GM21717 (cell line): ENCODE data around the gene RBM39.
"Not testable (repeated sequence)": the region's sequence is repeated elsewhere in the genome, so short reads cannot be mapped to it uniquely, and the experiment has no call there.

Source experiments
- ATAC-seq: cut with Tn5 transposase; IDR thresholded peaks from one replicate; pipeline ENCODE4 v1.9.1; 2021; ENCODE audit warnings: mild to moderate bottlenecking, moderate library complexity; ENCODE audit not compliant: unreplicated experiment

The RBM39 gene

DNA sequence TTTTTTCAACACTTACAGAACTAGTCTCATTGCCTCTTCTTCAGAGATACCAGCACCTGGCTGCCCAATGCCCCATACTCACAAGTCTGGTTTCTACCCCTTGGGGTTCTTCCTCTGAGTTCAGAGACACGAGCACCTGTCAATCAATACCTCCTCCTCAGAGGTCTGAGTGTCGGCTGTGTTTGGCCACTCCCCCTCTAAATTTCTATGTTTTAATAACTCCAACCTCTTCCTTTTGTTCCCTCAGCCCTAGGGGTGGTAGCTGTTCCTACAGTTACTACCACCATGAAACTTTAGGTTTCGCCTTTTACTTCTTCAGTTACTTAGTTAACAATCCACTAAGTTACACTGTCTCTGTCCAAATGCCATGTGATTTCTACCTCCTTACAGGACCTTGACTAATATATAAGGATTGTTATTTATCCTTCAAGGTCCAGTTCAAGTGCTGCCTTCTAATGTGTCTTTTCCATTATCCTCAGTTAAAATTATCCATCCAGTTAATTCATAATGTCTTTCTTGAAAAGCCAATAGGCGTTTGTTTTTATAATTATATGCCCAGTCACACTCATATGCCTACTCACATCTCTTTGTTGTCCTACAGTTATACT is 15.1 kb upstream of the RBM39 start:
- ATAC-seq, result no peak

GRCh38 chr20:35756404-35756803 is 14.3 kb upstream of the RBM39 start:
- no peak for ATAC-seq

DNA sequence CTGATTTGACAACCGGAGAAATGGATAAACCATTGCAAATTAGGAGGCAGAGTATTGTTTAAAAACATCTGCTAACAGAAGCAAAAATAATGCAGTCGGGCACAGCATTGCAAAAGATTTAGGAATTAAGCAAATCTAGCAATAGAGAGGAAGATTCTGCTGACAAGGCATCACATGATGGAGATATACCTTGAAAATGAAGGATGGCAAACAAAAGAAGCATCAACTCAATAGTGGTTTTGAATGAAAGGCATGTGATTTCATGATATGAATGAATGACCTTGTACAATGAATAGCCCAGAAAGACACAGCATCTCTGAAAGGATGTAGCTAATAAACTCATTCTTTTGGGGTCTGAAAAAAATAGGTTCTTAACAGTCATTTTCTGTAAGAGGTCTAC is 8.6 kb upstream of the RBM39 start:
- ATAC-seq, result no peak

GRCh38 chr20:35744492-35744841 is 2.4 kb upstream of the RBM39 start:
- ATAC-seq, result not testable (repeated sequence)

DNA sequence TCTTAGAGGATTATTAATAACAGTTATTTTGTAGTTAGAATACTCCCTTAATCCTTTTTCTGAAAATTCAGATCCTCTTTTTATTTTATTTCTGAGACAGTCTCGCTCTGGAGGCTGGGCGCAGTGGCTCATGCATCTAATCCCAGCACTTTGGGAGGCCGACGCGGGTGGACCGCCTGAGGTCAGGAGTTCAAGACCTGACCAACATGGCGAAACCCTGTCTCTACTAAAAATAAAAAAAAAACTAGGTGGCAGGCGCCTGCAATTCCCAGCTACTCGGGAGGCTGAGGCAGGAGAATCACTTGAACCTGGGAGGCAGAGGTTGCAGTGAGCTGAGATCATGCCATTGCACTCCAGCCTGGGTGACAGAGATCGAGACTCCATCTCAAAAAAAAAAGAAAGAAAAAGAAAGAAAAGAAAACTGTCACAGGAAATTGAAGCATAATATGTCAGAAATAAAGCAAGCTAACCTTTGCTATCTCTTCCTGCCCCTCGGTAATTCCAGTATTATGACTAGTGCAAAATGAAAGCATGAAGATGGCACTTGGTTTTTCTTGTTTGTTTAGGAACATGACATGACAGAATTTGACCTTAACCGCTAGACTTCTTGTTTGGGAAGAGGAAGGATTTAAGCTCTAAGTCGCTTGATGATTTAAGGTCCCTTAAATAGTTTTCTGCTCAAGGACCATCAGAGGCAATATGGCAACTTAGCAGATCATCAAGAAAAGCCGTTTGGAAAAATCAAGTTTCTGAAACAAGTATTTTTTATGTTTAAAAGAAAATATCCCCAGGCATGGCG is 1.8 kb upstream of the RBM39 start:
- ATAC-seq, result no peak

- no peak for ATAC-seq
Observed at GRCh38 chr20:35742741-35743523, 872 bp upstream of the RBM39 start.

GRCh38 chr20:35739294-35740163 is 2.5 kb downstream of the RBM39 start:
- ATAC-seq, result no peak

DNA sequence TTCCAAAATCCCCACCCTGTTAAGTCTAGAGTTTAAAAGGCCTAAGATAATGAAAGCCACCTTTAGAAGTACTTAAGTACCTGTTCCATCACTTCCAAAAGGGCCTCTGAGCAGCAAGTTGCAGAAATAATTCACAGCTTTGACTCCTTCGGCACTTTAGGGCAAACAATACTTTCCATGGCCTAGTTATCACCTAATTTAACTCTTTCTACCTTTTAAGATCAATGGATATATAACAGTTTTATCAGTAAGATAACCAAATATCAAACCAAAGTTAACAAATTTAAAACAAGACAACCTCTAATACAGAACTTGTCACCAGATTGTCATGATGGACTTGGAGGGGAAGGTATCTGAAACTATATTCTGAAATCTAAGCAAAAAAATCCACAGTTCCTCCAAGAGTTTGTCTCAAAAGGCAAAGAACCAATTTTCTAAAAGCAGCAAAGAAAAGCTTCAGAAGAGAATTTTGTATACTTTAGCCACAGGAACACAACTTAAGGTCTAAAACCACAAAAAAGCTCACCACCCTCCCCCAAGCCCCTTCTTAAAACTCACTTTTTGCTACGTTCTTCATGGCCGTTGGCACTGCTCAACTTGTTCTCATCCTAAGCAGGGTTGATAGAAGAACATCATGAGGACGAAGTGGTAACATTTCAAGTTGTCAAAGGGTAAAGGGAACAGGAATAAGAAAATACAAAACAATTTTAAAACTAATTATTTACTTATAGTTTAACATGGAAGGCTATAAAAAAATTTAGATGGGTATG is 3.5 kb downstream of the RBM39 start:
- ATAC-seq, result no peak

GRCh38 chr20:35737865-35738333 is 4.2 kb downstream of the RBM39 start:
- ATAC-seq, result no peak

- no peak for ATAC-seq
Observed at GRCh38 chr20:35735826-35736470, 6.1 kb downstream of the RBM39 start.

DNA sequence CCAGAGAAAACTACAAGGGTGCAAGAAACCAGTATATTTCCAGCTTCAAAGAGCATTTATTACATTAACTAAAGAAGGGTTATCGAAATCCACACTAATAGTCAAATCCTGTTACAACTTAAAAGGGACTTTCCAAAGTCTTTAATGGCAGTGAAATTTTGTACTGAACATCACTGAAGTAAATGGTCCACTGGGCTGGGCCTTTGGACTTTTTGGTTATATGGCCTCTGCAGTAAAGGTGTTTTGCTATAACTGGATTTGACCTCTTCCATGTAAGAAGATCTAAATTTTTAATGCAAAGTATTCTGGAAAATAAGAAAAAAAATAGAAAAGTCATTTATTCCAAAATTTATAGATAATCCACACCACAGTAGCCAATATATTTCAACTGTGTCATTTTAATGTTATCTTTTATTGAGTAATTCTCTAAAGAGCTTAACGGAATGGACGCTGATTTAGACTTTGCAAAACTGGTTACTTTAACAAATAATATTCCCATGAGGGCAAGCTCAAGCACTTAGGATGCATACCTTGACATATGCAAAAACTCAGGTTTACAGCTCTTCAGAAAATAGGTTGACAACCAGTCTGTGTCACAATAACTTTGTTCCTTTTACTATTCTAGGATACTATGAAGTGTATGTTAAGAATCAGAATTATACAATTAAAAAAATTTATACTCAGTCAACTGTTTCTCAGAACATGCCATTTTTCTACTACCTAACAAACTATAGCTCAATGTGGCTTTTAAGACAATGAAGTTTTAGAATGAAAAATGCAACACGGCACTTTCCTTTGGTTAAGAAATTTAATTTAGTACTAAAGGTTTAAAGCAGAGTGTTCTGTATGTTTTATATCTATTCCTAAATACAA is 7.0 kb downstream of the RBM39 start:
- no peak for ATAC-seq

GRCh38 chr20:35734374-35734773 is 7.7 kb downstream of the RBM39 start:
- ATAC-seq, result no peak

- ATAC-seq, result no peak
Observed at GRCh38 chr20:35732644-35732982, 9.4 kb downstream of the RBM39 start.

GRCh38 chr20:35731862-35732643 is 10.0 kb downstream of the RBM39 start:
- ATAC-seq, result no peak

DNA sequence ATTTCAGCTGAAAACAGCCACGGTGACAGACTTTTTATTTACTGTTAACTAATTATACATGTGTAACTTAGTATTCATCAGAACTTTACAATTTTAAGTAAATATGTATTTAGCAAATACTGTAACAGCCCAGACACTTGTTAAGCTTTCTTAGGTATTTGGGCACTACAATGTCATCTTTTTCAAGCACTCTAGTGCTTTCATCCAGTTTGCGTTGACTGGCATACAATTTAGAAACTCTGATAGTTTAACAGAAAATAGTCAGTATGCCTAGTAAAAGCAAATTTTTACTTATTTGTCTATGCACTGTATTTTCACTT is 10.6 kb downstream of the RBM39 start:
- no peak for ATAC-seq

DNA sequence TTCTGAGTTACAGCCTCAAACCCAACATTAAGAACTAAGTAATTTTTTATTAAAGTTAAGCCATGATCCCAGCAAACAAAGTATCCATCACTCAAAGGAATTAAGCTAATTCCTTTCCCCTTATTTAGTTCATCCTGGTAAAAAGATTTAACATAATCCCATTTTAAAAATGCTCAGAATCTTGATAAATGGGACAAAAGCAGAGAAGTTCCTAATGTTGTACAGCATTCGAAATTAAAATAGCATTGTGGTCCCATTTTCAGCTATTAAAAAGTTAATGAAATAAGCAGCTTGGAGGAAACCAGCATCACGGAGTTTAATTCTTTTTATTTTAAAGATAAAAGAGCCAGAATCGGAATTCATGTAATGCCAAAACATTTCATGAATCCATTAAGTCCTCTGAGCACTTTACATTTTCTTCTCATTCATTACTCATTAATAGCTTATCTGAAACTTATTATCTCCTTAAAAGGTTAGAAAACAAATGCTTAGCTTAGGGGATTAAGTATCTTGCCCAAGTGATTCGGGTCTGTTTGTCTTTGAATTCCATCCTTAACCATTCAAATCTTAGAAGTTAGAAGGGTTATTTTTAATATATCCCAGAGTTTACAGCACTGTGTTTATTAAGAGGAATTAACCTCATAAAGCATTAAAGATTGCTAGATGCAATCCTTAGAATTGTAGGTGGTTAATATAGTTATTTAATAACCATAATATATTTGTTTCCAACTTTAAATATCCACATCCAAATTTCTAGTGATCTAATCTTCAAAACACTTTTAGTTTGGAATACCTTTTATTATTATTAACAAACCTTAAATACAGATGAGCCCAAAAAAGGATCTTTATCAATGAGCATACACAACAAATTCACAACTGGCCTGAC is 11.2 kb downstream of the RBM39 start:
- no peak for ATAC-seq
